Esophagus muscularis mucosa (tissue), 4 donors: Measurements from ENCODE around the gene SRPK3. TPM values are rescaled to one million over a fixed set of nuclear protein-coding genes. Genes with fewer than 3 reads are reported as not detected.
"Not testable (repeated sequence)": the region's sequence is repeated elsewhere in the genome, so short reads cannot be mapped to it uniquely, and the experiment has no call there.

Experiments used
- DNase-seq: peaks from one replicate; pipeline ENCODE4 v3.0.0-alpha.2; 2017; ENCODE audit errors: extremely low spot score
- H3K27ac ChIP-seq, 4 donors: fragments of 200-600 bp; sonication (generic); replicated peaks in 1 of 4; 1 replicate in 3 of 4; 2 replicates in 1 of 4; pipeline ENCODE4 v1.5.1; 2016 to 2019; ENCODE audit warnings: mild to moderate bottlenecking in 1 of 4
- H3K27me3 ChIP-seq, 4 donors: fragments of 200-600 bp; sonication (generic); one replicate each; pipeline versions ENCODE4 v1.5.1 to v1.6.0; 2016 to 2019
- H3K36me3 ChIP-seq, 4 donors: fragments of 200-600 bp; sonication (generic); one replicate each; pipeline ENCODE4 v1.5.1; 2016 to 2019
- H3K4me1 ChIP-seq, 4 donors: fragments of 200-600 bp; sonication (generic); one replicate each; pipeline ENCODE4 v1.5.1; 2016 to 2019
- H3K4me3 ChIP-seq, 4 donors: fragments of 200-600 bp; sonication (generic); 1 replicate in 2 of 4; 2 replicates in 2 of 4; pipeline ENCODE4 v1.5.1; 2016 to 2019; ENCODE audit warnings: mild to moderate bottlenecking in 4 of 4, moderate library complexity in 1 of 4
- H3K9me3 ChIP-seq, 4 donors: fragments of 200-600 bp; sonication (generic); 1 replicate in 3 of 4; 2 replicates in 1 of 4; pipeline ENCODE4 v1.5.1; 2016 to 2019
- CTCF ChIP-seq, 3 experiments: fragments of 200-600 bp in 2 of 3; fragments of 450-650 bp in 1 of 3; sonication (generic) in 2 of 3; IDR thresholded peaks; one replicate each; pipeline ENCODE4 v1.5.1; 2017 to 2019; ENCODE audit warnings: antibody characterized with exemption in 3 of 3, mild to moderate bottlenecking in 2 of 3, moderate library complexity in 1 of 3
- EP300 ChIP-seq: sonication (generic); formaldehyde crosslinking; IDR thresholded peaks from one replicate; pipeline ENCODE4 v1.6.1; 2017; ENCODE audit warnings: antibody characterized with exemption
- POLR2A ChIP-seq: fragments of 450-650 bp; IDR thresholded peaks from one replicate; pipeline ENCODE4 v1.6.1; 2017; ENCODE audit warnings: antibody characterized with exemption, moderate library complexity, mild to moderate bottlenecking, low read depth
- POLR2AphosphoS5 ChIP-seq, 2 donors: sonication (generic); formaldehyde crosslinking; IDR thresholded peaks; one replicate each; pipeline ENCODE4 v1.6.1; 2017; ENCODE audit warnings: antibody characterized with exemption in 2 of 2
- WGBS: methylation state at CpG from one replicate; pipeline ENCODE4 v1.1.5; 2018; 5-methylcytosine and 5-hydroxymethylcytosine counted together
- intact Hi-C: fragments of 100-400 bp; cut with DNase I; formaldehyde crosslinking; loops from one replicate; pipeline ENCODE4 v1.15.1; 2023
- total RNA-seq, 4 donors: library from RNA; depleted of rRNA; stranded (reverse); fragments of >200 nt; gene quantifications; one replicate each; pipeline versions ENCODE4 v1.1.0 to v1.2.1, GENCODE V29; 2016

SRPK3 gene
- total RNA-seq, 4 donors from 2014 or later, result 0.52 to 2.2 (median 1.1) TPM

GRCh38 chrX:153813161-153813560, 32.3 kb downstream of the SRPK3 start:
- peaks cover 0 to 4% (median 0%) of the 10 kb centered on the region in 4 donors for H3K9me3 ChIP-seq
- H3K4me1 ChIP-seq, result no peaks in the 10 kb centered on the region
- no peaks in the 10 kb centered on the region for H3K36me3 ChIP-seq
- no peaks in the 10 kb centered on the region for H3K27me3 ChIP-seq
- intact Hi-C loops, result no loop called here
- no peak for DNase-seq
- H3K27ac ChIP-seq, result no peak overlapping the region
- H3K4me3 ChIP-seq, result no peak overlapping the region
- TF ChIP-seq POLR2AphosphoS5 (IDR thresholded peaks at IDR 0.05), result no peak
- TF ChIP-seq EP300, result no peak
- no peak for TF ChIP-seq CTCF (IDR thresholded peaks at IDR 0.05)
- TF ChIP-seq POLR2A, result no peak
- WGBS, result 92% methylated on average over 5 of the region's 5 CpGs

GRCh38 chrX:153814591-153815315, 33.9 kb downstream of the SRPK3 start:
- Histone ChIP-seq H3K4me1 (peaks cover 0 to 16% (median 13%) of the 10 kb centered on the region in 4 donors), H3K27ac (no peak overlapping the region), H3K4me3 (no peak overlapping the region), H3K27me3 (no peaks in the 10 kb centered on the region), H3K9me3 (peaks cover 0 to 4% (median 0%) of the 10 kb centered on the region in 4 donors), H3K36me3 (no peaks in the 10 kb centered on the region)
- intact Hi-C loops, result no loop called here
- no peak for DNase-seq
- TF ChIP-seq EP300 (no peak), POLR2AphosphoS5 (IDR thresholded peaks at IDR 0.05) (no peak), CTCF (IDR thresholded peaks at IDR 0.05) (no peak), POLR2A (no peak)
- 78% methylated on average over 19 of the region's 19 CpGs for WGBS

- no peak for TF ChIP-seq EP300
- TF ChIP-seq POLR2AphosphoS5 (IDR thresholded peaks at IDR 0.05), result no peak
- TF ChIP-seq CTCF (IDR thresholded peaks at IDR 0.05), result no peak
- TF ChIP-seq POLR2A, result no peak
- no peak overlapping the region for H3K27ac ChIP-seq
- peaks cover 0 to 17% (median 14%) of the 10 kb centered on the region in 4 donors for H3K4me1 ChIP-seq
- no peaks in the 10 kb centered on the region for H3K27me3 ChIP-seq
- intact Hi-C loops, result no loop called here
- no peaks in the 10 kb centered on the region for H3K9me3 ChIP-seq
- DNase-seq, result no peak
- no peak overlapping the region for H3K4me3 ChIP-seq
- no peaks in the 10 kb centered on the region for H3K36me3 ChIP-seq
- 87% methylated on average over 25 of the region's 25 CpGs for WGBS
Observed at GRCh38 chrX:153816831-153817690, 36.2 kb downstream of the SRPK3 start.

GRCh38 chrX:153818064-153818463, 37.2 kb downstream of the SRPK3 start:
- H3K27me3 ChIP-seq, H3K4me3 ChIP-seq, H3K36me3 ChIP-seq, H3K27ac ChIP-seq, H3K9me3 ChIP-seq, DNase-seq, intact Hi-C loops: not testable (repeated sequence)
- peaks cover 0 to 17% (median 14%) of the 10 kb centered on the region in 4 donors for H3K4me1 ChIP-seq
- 87% methylated on average over 9 of the region's 9 CpGs for WGBS

GRCh38 chrX:153818571-153819383, 37.9 kb downstream of the SRPK3 start:
- intact Hi-C loops, result no loop called here
- no peak for DNase-seq
- Histone ChIP-seq H3K9me3 (no peaks in the 10 kb centered on the region), H3K27ac (peak overlapping the region in 1 of 4 donors; percentile 33), H3K36me3 (no peaks in the 10 kb centered on the region), H3K4me3 (peak overlapping the region; percentile 51 to 59 (median 54)), H3K27me3 (no peaks in the 10 kb centered on the region), H3K4me1 (peaks cover 0 to 17% (median 14%) of the 10 kb centered on the region in 4 donors)
- TF ChIP-seq EP300 (no peak), POLR2A (no peak), CTCF (IDR thresholded peaks at IDR 0.05) (no peak), POLR2AphosphoS5 (IDR thresholded peaks at IDR 0.05) (no peak)
- 22% methylated on average over 33 of the region's 67 CpGs for WGBS
